PC-9 (cell line): Measurements from ENCODE around the gene AKR1B15.

Source experiments
- EZH2 ChIP-seq: fragments of 200-600 bp; sonication (generic); IDR thresholded peaks from 2 replicates; pipeline ENCODE4 v1.8.0; 2017; ENCODE audit warnings: antibody characterized with exemption, low read depth
- TF ChIP-seq, protein P1 (sequence below): fragments of 200-600 bp; sonication (generic); conservative IDR thresholded peaks from 2 replicates; pipeline ENCODE4 v1.6.1; 2017; ENCODE audit warnings: mixed run types, antibody characterized with exemption, mild to moderate bottlenecking, moderate library complexity

DNA sequence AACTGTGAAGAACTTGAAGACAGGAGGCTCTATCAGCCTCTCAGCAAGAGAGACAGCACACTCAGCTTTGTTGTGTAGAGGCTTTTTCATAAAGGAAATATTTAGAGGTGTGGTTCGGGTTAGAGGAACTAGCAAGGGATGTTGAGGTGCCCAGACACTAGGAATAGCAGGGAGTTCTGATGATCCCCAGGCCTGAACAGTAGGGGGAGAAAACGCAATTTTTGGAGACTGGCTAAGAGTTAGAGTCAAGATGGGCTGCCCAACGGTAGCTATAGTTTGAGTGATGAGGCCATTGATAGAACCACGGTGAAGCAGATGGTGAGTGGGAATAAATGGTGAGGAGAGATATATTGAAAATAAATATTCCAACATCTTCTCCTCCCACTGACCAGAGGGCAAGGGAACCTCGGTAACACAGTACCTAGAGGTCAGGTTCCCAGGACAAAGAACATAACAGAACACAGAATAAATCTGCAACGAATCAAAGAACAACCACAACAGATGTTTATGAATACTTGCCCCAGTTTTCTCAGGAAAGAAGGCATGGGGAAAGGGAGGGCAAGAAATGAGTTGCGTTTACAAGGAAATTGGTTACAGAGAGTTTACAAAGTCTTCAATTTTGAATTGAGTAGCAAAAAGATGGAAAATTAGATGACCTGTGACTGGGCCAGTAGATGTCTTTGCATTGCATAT lies 73.5 kb downstream of the AKR1B15 start:
- TF ChIP-seq, protein P1, sequence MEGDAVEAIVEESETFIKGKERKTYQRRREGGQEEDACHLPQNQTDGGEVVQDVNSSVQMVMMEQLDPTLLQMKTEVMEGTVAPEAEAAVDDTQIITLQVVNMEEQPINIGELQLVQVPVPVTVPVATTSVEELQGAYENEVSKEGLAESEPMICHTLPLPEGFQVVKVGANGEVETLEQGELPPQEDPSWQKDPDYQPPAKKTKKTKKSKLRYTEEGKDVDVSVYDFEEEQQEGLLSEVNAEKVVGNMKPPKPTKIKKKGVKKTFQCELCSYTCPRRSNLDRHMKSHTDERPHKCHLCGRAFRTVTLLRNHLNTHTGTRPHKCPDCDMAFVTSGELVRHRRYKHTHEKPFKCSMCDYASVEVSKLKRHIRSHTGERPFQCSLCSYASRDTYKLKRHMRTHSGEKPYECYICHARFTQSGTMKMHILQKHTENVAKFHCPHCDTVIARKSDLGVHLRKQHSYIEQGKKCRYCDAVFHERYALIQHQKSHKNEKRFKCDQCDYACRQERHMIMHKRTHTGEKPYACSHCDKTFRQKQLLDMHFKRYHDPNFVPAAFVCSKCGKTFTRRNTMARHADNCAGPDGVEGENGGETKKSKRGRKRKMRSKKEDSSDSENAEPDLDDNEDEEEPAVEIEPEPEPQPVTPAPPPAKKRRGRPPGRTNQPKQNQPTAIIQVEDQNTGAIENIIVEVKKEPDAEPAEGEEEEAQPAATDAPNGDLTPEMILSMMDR, result no peak
- no peak for TF ChIP-seq EZH2
